LoVo (cell line): ENCODE results near the gene ARHGEF25.
"Not testable (repeated sequence)": the region's sequence is repeated elsewhere in the genome, so short reads cannot be mapped to it uniquely, and the experiment has no call there.

Experiments
- DNase-seq: peaks from one replicate; pipeline ENCODE4 v3.0.0-alpha.2; 2016; ENCODE audit warnings: low spot score

Gene ARHGEF25

GRCh38 chr12:57609781-57610553 lies 1.3 kb upstream of the ARHGEF25 start:
- no peak for DNase-seq

- no peak for DNase-seq
Observed at GRCh38 chr12:57610554-57611107, 604 bp upstream of the ARHGEF25 start.

- DNase-seq, result no peak
Observed at GRCh38 chr12:57611827-57612710, 834 bp downstream of the ARHGEF25 start.

GRCh38 chr12:57612711-57613426 lies 1.6 kb downstream of the ARHGEF25 start:
- DNase-seq, result no peak

GRCh38 chr12:57613427-57614109 lies 2.3 kb downstream of the ARHGEF25 start:
- no peak for DNase-seq

- DNase-seq, result no peak
Observed at GRCh38 chr12:57614178-57614947, 3.1 kb downstream of the ARHGEF25 start.

- no peak for DNase-seq
Observed at GRCh38 chr12:57614948-57615500, 3.8 kb downstream of the ARHGEF25 start.

GRCh38 chr12:57615637-57616036 lies 4.4 kb downstream of the ARHGEF25 start:
- no peak for DNase-seq

GRCh38 chr12:57616383-57617101 lies 5.3 kb downstream of the ARHGEF25 start:
- no peak for DNase-seq

GRCh38 chr12:57617942-57618341 lies 6.7 kb downstream of the ARHGEF25 start:
- DNase-seq, result no peak

- DNase-seq, result not testable (repeated sequence)
Observed at GRCh38 chr12:57618431-57618830, 7.2 kb downstream of the ARHGEF25 start.

- DNase-seq, result no peak
Observed at GRCh38 chr12:57618966-57619433, 7.8 kb downstream of the ARHGEF25 start.

- no peak for DNase-seq
Observed at GRCh38 chr12:57619434-57620244, 8.4 kb downstream of the ARHGEF25 start.

GRCh38 chr12:57620245-57620935 lies 9.2 kb downstream of the ARHGEF25 start:
- no peak for DNase-seq

- DNase-seq, result no peak
Observed at GRCh38 chr12:57620936-57621496, 9.8 kb downstream of the ARHGEF25 start.

- DNase-seq, result peak; percentile 36
Observed at GRCh38 chr12:57621497-57622292, 10.5 kb downstream of the ARHGEF25 start.
